Skin of body (tissue), 2 donors: ENCODE results near the gene ZNF646. TPM values are rescaled to one million over a fixed set of nuclear protein-coding genes. Genes with fewer than 3 reads are reported as not detected.

ENCODE experiments used
- DNase-seq: peaks from one replicate; lab custom pipeline; 2025; lab: John Stamatoyannopoulos, UW
- total RNA-seq: library from RNA; depleted of rRNA; stranded (reverse); fragments of >200 nt; gene quantifications from one replicate; pipeline ENCODE4 v1.2.3, GENCODE V29; 2014

The ZNF646 gene
- total RNA-seq, 1 donor from 2014 or later: 8.9 TPM

- DNase-seq: peak; percentile 32
These were observed 34.0 kb downstream of the ZNF646 start, which contains the start of gene BCKDK for GRCh38 chr16:31108035-31108793. BCKDK (plus strand) TSS chr16:31108386; CDS start chr16:31109224, 838 bp downstream.

- DNase-seq: no peak
These were observed 34.8 kb downstream of the ZNF646 start for GRCh38 chr16:31108794-31109558.

- DNase-seq: no peak
These were observed 35.4 kb downstream of the ZNF646 start for GRCh38 chr16:31109622-31110021.

- no peak for DNase-seq
These were observed 36.1 kb downstream of the ZNF646 start for GRCh38 chr16:31110106-31111034.

- no peak for DNase-seq
These were observed 37.8 kb downstream of the ZNF646 start for GRCh38 chr16:31111881-31112466.

GRCh38 chr16:31112711-31113110 lies 38.5 kb downstream of the ZNF646 start:
- no peak for DNase-seq

- DNase-seq: no peak
These were observed 39.2 kb downstream of the ZNF646 start for GRCh38 chr16:31113121-31114120.

- DNase-seq: no peak
These were observed 40.2 kb downstream of the ZNF646 start for GRCh38 chr16:31114468-31114867.

- DNase-seq: peak; percentile 97
These were observed 43.4 kb downstream of the ZNF646 start, which contains the start of gene KAT8 for GRCh38 chr16:31117384-31118222. KAT8 (plus strand) TSS chr16:31117664; CDS start chr16:31117682, 18 bp downstream.

- no peak for DNase-seq
These were observed 44.3 kb downstream of the ZNF646 start for GRCh38 chr16:31118223-31119155.

- DNase-seq: no peak
These were observed 45.9 kb downstream of the ZNF646 start for GRCh38 chr16:31120129-31120528.

GRCh38 chr16:31125844-31126243 lies 51.6 kb downstream of the ZNF646 start:
- DNase-seq: no peak

GRCh38 chr16:31127182-31127581 lies 53.0 kb downstream of the ZNF646 start:
- DNase-seq: no peak

- DNase-seq: no peak
These were observed 54.7 kb downstream of the ZNF646 start for GRCh38 chr16:31128711-31129567.

- no peak for DNase-seq
These were observed 55.5 kb downstream of the ZNF646 start for GRCh38 chr16:31129568-31130335.

GRCh38 chr16:31130336-31130891 lies 56.2 kb downstream of the ZNF646 start:
- DNase-seq: no peak
